Epithelial cell of esophagus (primary cell): Measurements from ENCODE around the gene SSBP3.
"Not testable (repeated sequence)": the region's sequence is repeated elsewhere in the genome, so short reads cannot be mapped to it uniquely, and the experiment has no call there.

ENCODE experiments used
- DNase-seq: peaks from one replicate; pipeline ENCODE4 v3.0.0; 2010; ENCODE audit warnings: low read depth
- H3K4me3 ChIP-seq: 2 replicates; pipeline ENCODE4 v1.5.1; 2011; ENCODE audit warnings: mild to moderate bottlenecking, low read length, control low read depth
- TF ChIP-seq, protein P1 (sequence below): IDR thresholded peaks from 2 replicates; pipeline ENCODE4 v1.5.1; 2011; ENCODE audit warnings: low read depth, mild to moderate bottlenecking, low read length, control low read depth, inconsistent platforms; ENCODE audit not compliant: insufficient read depth; ENCODE audit errors: missing control alignments

The SSBP3 gene

GRCh38 chr1:54395281-54395934 lies 10.8 kb downstream of the SSBP3 start:
- H3K4me3 ChIP-seq: no peak overlapping the region
- TF ChIP-seq, protein P1, sequence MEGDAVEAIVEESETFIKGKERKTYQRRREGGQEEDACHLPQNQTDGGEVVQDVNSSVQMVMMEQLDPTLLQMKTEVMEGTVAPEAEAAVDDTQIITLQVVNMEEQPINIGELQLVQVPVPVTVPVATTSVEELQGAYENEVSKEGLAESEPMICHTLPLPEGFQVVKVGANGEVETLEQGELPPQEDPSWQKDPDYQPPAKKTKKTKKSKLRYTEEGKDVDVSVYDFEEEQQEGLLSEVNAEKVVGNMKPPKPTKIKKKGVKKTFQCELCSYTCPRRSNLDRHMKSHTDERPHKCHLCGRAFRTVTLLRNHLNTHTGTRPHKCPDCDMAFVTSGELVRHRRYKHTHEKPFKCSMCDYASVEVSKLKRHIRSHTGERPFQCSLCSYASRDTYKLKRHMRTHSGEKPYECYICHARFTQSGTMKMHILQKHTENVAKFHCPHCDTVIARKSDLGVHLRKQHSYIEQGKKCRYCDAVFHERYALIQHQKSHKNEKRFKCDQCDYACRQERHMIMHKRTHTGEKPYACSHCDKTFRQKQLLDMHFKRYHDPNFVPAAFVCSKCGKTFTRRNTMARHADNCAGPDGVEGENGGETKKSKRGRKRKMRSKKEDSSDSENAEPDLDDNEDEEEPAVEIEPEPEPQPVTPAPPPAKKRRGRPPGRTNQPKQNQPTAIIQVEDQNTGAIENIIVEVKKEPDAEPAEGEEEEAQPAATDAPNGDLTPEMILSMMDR: no peak
- DNase-seq: no peak

DNA sequence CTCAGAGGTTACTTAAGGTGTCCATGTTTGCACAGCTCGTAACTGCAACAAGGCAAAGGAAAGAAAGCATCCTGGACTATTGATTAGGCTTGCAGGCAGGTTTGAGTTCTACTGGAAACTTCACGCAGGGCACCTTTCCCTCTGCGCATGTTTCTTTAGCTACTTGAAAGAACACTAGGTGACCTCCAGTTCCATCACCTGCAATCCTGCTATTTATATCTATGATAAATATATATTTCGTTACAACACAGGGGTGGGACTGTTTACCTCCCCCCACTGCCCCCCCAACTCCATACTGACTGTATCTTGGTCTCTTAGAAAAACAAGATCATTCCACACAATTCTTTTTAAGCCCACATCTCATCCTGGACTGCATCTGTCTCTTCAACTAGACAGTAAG lies 12.1 kb downstream of the SSBP3 start:
- DNase-seq: no peak
- no peak overlapping the region for H3K4me3 ChIP-seq
- TF ChIP-seq, protein P1: no peak

GRCh38 chr1:54392401-54392800 lies 13.8 kb downstream of the SSBP3 start:
- TF ChIP-seq, protein P1: no peak
- no peak overlapping the region for H3K4me3 ChIP-seq
- DNase-seq: no peak

- DNase-seq: no peak
- TF ChIP-seq, protein P1: no peak
- H3K4me3 ChIP-seq: no peak overlapping the region
Observed at GRCh38 chr1:54391450-54392209, 14.6 kb downstream of the SSBP3 start.

- H3K4me3 ChIP-seq: no peak overlapping the region
- TF ChIP-seq, protein P1: no peak
- DNase-seq: no peak
Observed at GRCh38 chr1:54390655-54391054, 15.5 kb downstream of the SSBP3 start.

DNA sequence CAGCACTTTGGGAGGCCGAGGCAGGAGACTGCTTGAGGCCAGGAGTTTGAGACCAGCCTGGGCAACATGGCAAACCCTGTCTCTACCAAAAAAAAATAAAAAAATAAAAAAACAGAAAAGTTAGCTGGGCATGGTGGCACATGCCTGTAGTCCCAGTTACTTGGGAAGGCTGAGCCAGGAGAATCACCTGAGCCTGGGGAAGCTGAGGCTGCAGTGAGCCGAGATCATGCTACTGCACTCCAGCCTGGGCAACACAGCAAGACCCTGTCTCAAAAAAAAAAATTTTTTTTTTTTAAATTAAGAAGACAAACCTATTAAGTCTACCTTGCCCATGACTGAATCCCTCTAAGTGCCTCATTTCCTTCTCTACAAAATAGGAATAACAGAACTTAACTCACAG lies 16.6 kb downstream of the SSBP3 start:
- not testable (repeated sequence) for H3K4me3 ChIP-seq, DNase-seq

DNA sequence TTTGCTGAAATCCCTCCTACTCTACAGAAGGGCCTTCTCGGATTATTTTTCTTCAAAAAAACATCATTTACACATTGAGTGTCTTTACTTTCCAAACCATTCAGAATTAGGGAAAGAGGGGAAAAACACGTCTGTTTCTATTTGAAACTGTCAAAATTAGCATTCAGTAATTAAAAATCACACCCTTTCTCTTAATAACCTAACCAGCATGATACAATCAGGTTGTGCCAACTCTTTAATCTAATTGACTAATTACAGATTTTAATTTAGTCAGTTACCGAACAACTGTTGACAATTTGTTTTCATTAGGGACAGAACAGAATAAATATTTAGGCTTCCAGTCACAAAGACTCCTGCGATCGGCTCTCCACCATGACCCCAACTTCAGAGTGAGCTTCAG lies 18.8 kb downstream of the SSBP3 start:
- DNase-seq: no peak
- H3K4me3 ChIP-seq: no peak overlapping the region
- TF ChIP-seq, protein P1: no peak
